ENCODE measurements around the gene RAD51D. TPM values are rescaled to one million over a fixed set of nuclear protein-coding genes. Genes with fewer than 3 reads are reported as not detected.

Gene RAD51D
- total and polyA plus RNA-seq, 4 donors = 3.4 to 6.1 (median 3.7) TPM

GRCh38 chr17:35161281-35161761 is 41.7 kb upstream of the RAD51D start:
- Histone ChIP-seq H3K4me3 (ENCODE audit: low read depth in 1 of 3, low read length in 3 of 3) (no peak overlapping the region), H3K9ac (ENCODE audit: low read depth in 1 of 2, low read length in 2 of 2) (no peak overlapping the region), H3K27me3 (ENCODE audit: control insufficient read depth in 4 of 4, insufficient read depth in 4 of 4, low read length in 3 of 4) (no peaks in the 10 kb centered on the region), H3K27ac (ENCODE audit: low read depth in 1 of 2, low read length in 2 of 2) (peak overlapping the region in 1 of 2 donors; percentile 21), H3K4me1 (ENCODE audit: control insufficient read depth in 4 of 4, insufficient read depth in 4 of 4, low read length in 3 of 4) (no peaks in the 10 kb centered on the region), H3K9me3 (ENCODE audit: control insufficient read depth in 4 of 4, low read length in 3 of 4) (no peaks in the 10 kb centered on the region), H3K36me3 (ENCODE audit: control insufficient read depth in 4 of 4, insufficient read depth in 3 of 4, low read depth in 1 of 4, low read length in 3 of 4) (no peaks in the 10 kb centered on the region)
- no peak for TF ChIP-seq CTCF (IDR thresholded peaks at IDR 0.05; ENCODE audit: low read depth, low read length, missing input control)
- no peak for TF ChIP-seq RAD21 (IDR thresholded peaks at IDR 0.05)
- TF ChIP-seq NR2F2 (IDR thresholded peaks at IDR 0.05) = no peak
- TF ChIP-seq REST (IDR thresholded peaks at IDR 0.05) = no peak
- no peak for TF ChIP-seq FOXA1 (IDR thresholded peaks at IDR 0.05)
- no peak for TF ChIP-seq RXRA (IDR thresholded peaks at IDR 0.05)
- no peak for TF ChIP-seq FOXA2 (IDR thresholded peaks at IDR 0.05)
- no peak for TF ChIP-seq JUND (IDR thresholded peaks at IDR 0.05)
- no peak for TF ChIP-seq GABPA (IDR thresholded peaks at IDR 0.05 in 1 of 2, conservative IDR thresholded peaks at IDR 0.05 in 1 of 2)
- TF ChIP-seq ATF3 (IDR thresholded peaks at IDR 0.05) = no peak
- no peak for TF ChIP-seq YY1 (IDR thresholded peaks at IDR 0.05)
- TF ChIP-seq ZBTB33 (IDR thresholded peaks at IDR 0.05) = no peak
- TF ChIP-seq SP1 (IDR thresholded peaks at IDR 0.05) = no peak
- no peak for TF ChIP-seq HNF4G (IDR thresholded peaks at IDR 0.05)
- TF ChIP-seq EGR1 (IDR thresholded peaks at IDR 0.05; ENCODE audit: low read depth in 2 of 2) = no peak
- no peak for TF ChIP-seq MAX (IDR thresholded peaks at IDR 0.05)
- no peak for DNase-seq (ENCODE audit: low spot score)
- 68% methylated on average over 3 of the region's 3 CpGs for WGBS

Measured in liver (tissue), 9 donors.